ENCODE results near the gene CAMTA1.

Gene CAMTA1

GRCh38 chr1:7541629-7542028 lies 756.4 kb downstream of the CAMTA1 start:
- TF ChIP-seq CTCF (conservative IDR thresholded peaks at IDR 0.05; ENCODE audit: control insufficient read depth, insufficient read depth, low read depth, low read length): no peak
- H3K4me3 ChIP-seq (ENCODE audit: control insufficient read depth, low read depth, low read length): no peak overlapping the region
- no peak for DNase-seq (ENCODE audit: low read depth)

- DNase-seq (ENCODE audit: low read depth): no peak
- no peak for TF ChIP-seq CTCF (conservative IDR thresholded peaks at IDR 0.05; ENCODE audit: control insufficient read depth, insufficient read depth, low read depth, low read length)
- H3K4me3 ChIP-seq (ENCODE audit: control insufficient read depth, low read depth, low read length): no peak overlapping the region
Observed at GRCh38 chr1:7543718-7544090, 758.5 kb downstream of the CAMTA1 start.

- no peak overlapping the region for H3K4me3 ChIP-seq (ENCODE audit: control insufficient read depth, low read depth, low read length)
- TF ChIP-seq CTCF (conservative IDR thresholded peaks at IDR 0.05; ENCODE audit: control insufficient read depth, insufficient read depth, low read depth, low read length): no peak
- peak; percentile 73 for DNase-seq (ENCODE audit: low read depth)
Observed at GRCh38 chr1:7549277-7550161, 764.3 kb downstream of the CAMTA1 start.

GRCh38 chr1:7550261-7550865 lies 765.1 kb downstream of the CAMTA1 start:
- H3K4me3 ChIP-seq (ENCODE audit: control insufficient read depth, low read depth, low read length): no peak overlapping the region
- TF ChIP-seq CTCF (conservative IDR thresholded peaks at IDR 0.05; ENCODE audit: control insufficient read depth, insufficient read depth, low read depth, low read length): no peak
- DNase-seq (ENCODE audit: low read depth): no peak

GRCh38 chr1:7550981-7551380 lies 765.7 kb downstream of the CAMTA1 start:
- DNase-seq (ENCODE audit: low read depth): no peak
- TF ChIP-seq CTCF (conservative IDR thresholded peaks at IDR 0.05; ENCODE audit: control insufficient read depth, insufficient read depth, low read depth, low read length): no peak
- no peak overlapping the region for H3K4me3 ChIP-seq (ENCODE audit: control insufficient read depth, low read depth, low read length)

- H3K4me3 ChIP-seq (ENCODE audit: control insufficient read depth, low read depth, low read length): no peak overlapping the region
- DNase-seq (ENCODE audit: low read depth): no peak
- TF ChIP-seq CTCF (conservative IDR thresholded peaks at IDR 0.05; ENCODE audit: control insufficient read depth, insufficient read depth, low read depth, low read length): no peak
Observed at GRCh38 chr1:7551442-7551841, 766.2 kb downstream of the CAMTA1 start.

All from fibroblast of mammary gland (primary cell).